Left lung (tissue), 10 donors: ENCODE results near the gene CMTM8. TPM values are rescaled to one million over a fixed set of nuclear protein-coding genes. Genes with fewer than 3 reads are reported as not detected.

ENCODE experiments used
- ATAC-seq: fragments of 200-7000 bp; cut with Tn5 transposase; one replicate; pipeline ENCODE4 v1.9.1; 2020; ENCODE audit warnings: moderate library complexity
- DNase-seq, 4 donors: peaks; one replicate each; pipeline ENCODE4 v3.0.0-alpha.2; 2013 to 2020
- H3K27ac ChIP-seq, 2 donors: fragments of 200-600 bp; sonication (generic) in 1 of 2; one replicate each; pipeline versions ENCODE4 v1.5.0 to v1.8.0; 2020 to 2021
- H3K27me3 ChIP-seq, 2 donors: fragments of 200-600 bp; sonication (generic) in 1 of 2; one replicate each; pipeline versions ENCODE4 v1.5.0 to v1.8.0; 2020 to 2021
- H3K36me3 ChIP-seq, 2 donors: fragments of 200-600 bp; sonication (generic) in 1 of 2; one replicate each; pipeline versions ENCODE4 v1.5.0 to v1.8.0; 2020 to 2021
- H3K4me1 ChIP-seq, 2 donors: fragments of 200-600 bp; one replicate each; pipeline ENCODE4 v1.8.0; 2021
- H3K4me3 ChIP-seq, 2 donors: fragments of 200-600 bp; sonication (generic) in 1 of 2; one replicate each; pipeline versions ENCODE4 v1.5.0 to v1.8.0; 2020 to 2021; ENCODE audit warnings: mild to moderate bottlenecking in 1 of 2
- H3K9me3 ChIP-seq, 2 donors: fragments of 200-600 bp; sonication (generic) in 1 of 2; one replicate each; pipeline versions ENCODE4 v1.5.0 to v1.8.0; 2020 to 2021
- intact Hi-C, 2 donors: fragments of 100-400 bp; cut with DNase I; formaldehyde crosslinking; loops; one replicate each; pipeline versions ENCODE4 v1.11.2 to v1.14.2; 2022
- polyA plus RNA-seq, 6 donors: library from polyadenylated mRNA; unstranded; fragments of 120-200 nt; gene quantifications; one replicate each; pipeline ENCODE4 v1.2.1, GENCODE V29; 2013; ENCODE audit not compliant: insufficient read length in 6 of 6
- total RNA-seq, 2 donors: library from RNA; stranded (reverse); fragmentation: NEBNext Ultra II Directional; extraction: Animal tissue kit (Norgen Biotek cat#: 25700); gene quantifications; one replicate each; pipeline ENCODE4 v1.2.1, GENCODE V29; 2021
- TF ChIP-seq, protein P1 (sequence below), 2 donors: fragments of 200-600 bp; sonication (generic) in 1 of 2; IDR thresholded peaks; one replicate each; pipeline versions ENCODE4 v1.5.0 to v1.8.0; 2021; ENCODE audit warnings: antibody characterized with exemption in 2 of 2
- donor health status: DM: no; HTN: yes; CAD: no.
- donor health status: DM: no; HTN: no; CAD: no.

The CMTM8 gene
- total and polyA plus RNA-seq, 8 donors, result 12.0 to 20.0 (median 12.6) TPM

DNA sequence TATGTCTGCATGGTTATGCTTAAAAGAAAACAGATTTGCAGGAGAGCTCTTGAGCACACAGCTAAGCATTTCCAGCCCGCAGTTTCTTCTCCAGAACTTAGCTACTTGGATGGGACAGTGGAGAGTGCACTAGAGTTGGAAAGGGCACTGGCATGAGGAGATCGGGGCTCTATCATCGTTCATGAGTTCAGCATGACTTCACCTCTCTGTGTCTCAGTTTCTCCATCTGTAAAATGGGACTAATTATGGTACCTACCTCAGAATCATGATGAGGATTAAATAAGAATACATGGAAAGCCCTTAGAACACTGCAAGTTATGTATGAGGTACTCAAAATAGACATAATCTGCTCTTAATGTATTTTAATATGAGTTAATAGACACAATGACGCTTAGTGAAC lies 69.9 kb downstream of the CMTM8 start:
- Histone ChIP-seq H3K36me3 (no peaks in the 10 kb centered on the region), H3K27ac (no peak overlapping the region), H3K4me1 (peaks cover 9 to 11% of the 10 kb centered on the region in 2 donors), H3K4me3 (no peak overlapping the region), H3K9me3 (no peaks in the 10 kb centered on the region), H3K27me3 (no peaks in the 10 kb centered on the region)
- ATAC-seq, result no peak
- intact Hi-C loops, result no loop called here
- TF ChIP-seq, protein P1, sequence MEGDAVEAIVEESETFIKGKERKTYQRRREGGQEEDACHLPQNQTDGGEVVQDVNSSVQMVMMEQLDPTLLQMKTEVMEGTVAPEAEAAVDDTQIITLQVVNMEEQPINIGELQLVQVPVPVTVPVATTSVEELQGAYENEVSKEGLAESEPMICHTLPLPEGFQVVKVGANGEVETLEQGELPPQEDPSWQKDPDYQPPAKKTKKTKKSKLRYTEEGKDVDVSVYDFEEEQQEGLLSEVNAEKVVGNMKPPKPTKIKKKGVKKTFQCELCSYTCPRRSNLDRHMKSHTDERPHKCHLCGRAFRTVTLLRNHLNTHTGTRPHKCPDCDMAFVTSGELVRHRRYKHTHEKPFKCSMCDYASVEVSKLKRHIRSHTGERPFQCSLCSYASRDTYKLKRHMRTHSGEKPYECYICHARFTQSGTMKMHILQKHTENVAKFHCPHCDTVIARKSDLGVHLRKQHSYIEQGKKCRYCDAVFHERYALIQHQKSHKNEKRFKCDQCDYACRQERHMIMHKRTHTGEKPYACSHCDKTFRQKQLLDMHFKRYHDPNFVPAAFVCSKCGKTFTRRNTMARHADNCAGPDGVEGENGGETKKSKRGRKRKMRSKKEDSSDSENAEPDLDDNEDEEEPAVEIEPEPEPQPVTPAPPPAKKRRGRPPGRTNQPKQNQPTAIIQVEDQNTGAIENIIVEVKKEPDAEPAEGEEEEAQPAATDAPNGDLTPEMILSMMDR (IDR thresholded peaks at IDR 0.05), result no peak
- DNase-seq, result no peak

DNA sequence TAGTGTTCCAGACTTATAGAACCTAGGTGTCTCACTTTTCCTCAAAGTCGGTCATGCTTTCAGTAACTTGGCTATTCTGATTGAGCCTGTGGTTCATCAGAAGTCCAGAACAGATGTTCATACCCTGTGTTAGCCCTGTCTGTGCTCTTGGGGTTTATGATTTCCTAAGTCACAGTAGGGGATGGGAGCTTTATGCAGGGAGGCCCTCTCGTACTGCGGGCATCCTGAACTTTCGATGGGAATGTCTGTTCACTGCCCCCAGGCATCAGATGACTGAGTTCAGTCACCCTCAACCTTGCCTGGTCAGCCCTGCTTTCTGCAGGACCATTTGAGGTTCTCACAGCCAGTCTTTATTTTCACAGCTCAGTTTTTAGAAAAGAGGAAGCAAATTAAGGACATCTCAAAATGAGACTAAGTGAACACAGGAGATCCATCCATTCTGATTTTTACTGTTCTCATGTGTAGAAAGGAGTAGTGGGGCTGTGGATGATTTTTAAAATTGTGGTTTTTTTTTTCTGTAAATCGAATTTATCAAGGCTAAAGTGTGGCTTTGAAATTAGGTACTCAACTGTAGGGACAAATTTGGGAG lies 71.3 kb downstream of the CMTM8 start:
- H3K36me3 ChIP-seq, result no peaks in the 10 kb centered on the region
- H3K27me3 ChIP-seq, result no peaks in the 10 kb centered on the region
- intact Hi-C loops, result no loop called here
- H3K9me3 ChIP-seq, result no peaks in the 10 kb centered on the region
- H3K4me1 ChIP-seq, result peaks cover 3 to 5% of the 10 kb centered on the region in 2 donors
- H3K27ac ChIP-seq, result no peak overlapping the region
- DNase-seq (no peak), ATAC-seq (no peak)
- TF ChIP-seq, protein P1 (IDR thresholded peaks at IDR 0.05), result no peak
- no peak overlapping the region for H3K4me3 ChIP-seq

DNA sequence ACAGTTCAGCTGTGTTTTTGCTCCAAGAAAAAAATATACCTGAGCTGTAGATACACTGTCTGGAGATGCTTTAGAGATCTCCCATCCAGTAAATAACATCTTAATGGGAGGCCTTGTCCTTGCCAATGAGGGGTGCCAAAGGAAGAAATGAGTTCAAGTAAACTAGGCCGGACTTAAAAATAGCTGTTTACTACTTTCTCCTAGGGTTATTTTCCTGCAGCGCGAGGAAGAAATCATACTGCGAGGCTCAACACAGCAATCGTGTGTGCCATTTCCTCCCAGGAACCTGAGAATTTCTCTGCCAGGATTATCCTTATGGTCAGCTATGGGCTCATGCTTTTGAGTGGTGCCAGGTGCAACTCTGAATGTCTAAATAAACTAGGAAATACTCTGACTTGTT lies 71.9 kb downstream of the CMTM8 start:
- DNase-seq, result no peak
- Histone ChIP-seq H3K9me3 (no peaks in the 10 kb centered on the region), H3K27me3 (no peaks in the 10 kb centered on the region), H3K4me3 (no peak overlapping the region), H3K36me3 (no peaks in the 10 kb centered on the region), H3K27ac (no peak overlapping the region), H3K4me1 (peaks cover 3 to 5% of the 10 kb centered on the region in 2 donors)
- ATAC-seq, result no peak
- TF ChIP-seq, protein P1 (IDR thresholded peaks at IDR 0.05), result no peak
- intact Hi-C loops, result no loop called here

DNA sequence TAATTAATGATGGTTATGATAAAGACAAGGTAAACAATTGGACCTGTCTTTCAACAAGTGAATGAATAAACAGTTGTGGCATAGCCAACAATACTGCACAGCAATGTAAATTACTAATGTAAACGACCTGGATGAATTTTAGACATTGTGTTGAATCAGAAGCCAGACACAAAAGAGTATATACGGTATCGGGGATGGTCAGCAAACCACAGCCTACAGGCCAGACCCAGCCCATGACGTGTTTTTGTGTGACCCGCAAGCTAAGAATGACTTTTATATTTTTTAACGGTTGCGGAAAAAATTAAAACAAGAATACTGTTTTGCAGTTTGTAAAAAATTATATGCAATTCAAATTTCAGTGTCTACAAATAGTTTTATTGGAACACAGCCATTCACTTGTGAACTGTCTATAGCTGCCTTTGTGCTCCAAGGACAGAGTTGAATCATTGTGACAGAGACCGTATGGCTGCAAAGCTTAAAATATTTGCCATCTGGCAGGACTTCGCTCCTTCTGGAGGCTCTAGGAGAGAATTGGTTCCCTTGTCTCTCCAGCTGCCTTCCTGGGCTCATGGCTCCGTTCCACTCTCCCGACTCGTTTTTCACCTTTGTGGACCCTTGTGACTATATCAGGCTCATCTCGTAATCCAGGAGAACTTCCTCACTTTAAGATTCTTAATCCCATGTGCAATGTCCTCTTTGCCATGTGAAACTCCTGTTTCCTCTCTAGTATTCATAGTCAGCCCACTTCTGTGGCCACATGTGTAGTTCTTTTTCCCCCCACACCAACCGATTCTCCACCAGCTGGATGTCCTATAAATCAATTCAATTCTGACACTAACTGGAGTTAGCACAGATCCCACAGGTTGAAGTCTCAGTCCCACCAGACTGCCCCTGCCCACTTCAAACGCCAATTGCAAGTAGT lies 72.7 kb downstream of the CMTM8 start:
- DNase-seq, result peak in 1 of 4 donors; percentile 49
- no peak for ATAC-seq

DNA sequence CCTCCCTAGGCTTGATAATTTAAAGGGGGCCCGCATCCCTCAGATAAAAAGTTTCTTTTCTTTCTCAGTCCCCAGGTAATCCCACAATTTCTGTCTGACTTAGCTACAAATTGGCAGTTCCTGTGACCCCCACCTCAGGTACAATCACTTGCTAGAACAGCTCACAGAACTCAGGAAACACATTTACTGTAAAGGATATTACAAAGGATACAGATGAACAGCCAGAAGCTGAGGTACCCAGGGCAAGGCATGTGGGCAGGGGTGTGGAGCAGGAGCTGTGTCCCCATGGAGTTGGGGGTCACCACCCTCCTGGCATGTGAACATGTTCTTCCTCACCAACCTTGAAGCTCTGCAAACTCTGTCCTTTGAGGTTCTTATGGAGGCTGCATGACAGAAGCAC lies 73.8 kb downstream of the CMTM8 start:
- no peaks in the 10 kb centered on the region for H3K9me3 ChIP-seq
- no peaks in the 10 kb centered on the region for H3K27me3 ChIP-seq
- H3K4me1 ChIP-seq, result peaks cover 3 to 5% of the 10 kb centered on the region in 2 donors
- H3K36me3 ChIP-seq, result no peaks in the 10 kb centered on the region
- TF ChIP-seq, protein P1 (IDR thresholded peaks at IDR 0.05), result no peak
- no peak overlapping the region for H3K27ac ChIP-seq
- no peak for ATAC-seq
- intact Hi-C loops, result no loop called here
- H3K4me3 ChIP-seq, result no peak overlapping the region
- DNase-seq, result no peak

More for the DNA sequence above, 72.7 kb downstream of the CMTM8 start:
- no peaks in the 10 kb centered on the region for H3K27me3 ChIP-seq
- H3K9me3 ChIP-seq, result no peaks in the 10 kb centered on the region
- peaks cover 3 to 5% of the 10 kb centered on the region in 2 donors for H3K4me1 ChIP-seq
- H3K27ac ChIP-seq, result no peak overlapping the region
- TF ChIP-seq, protein P1 (IDR thresholded peaks at IDR 0.05), result no peak
- no peak overlapping the region for H3K4me3 ChIP-seq
- no peaks in the 10 kb centered on the region for H3K36me3 ChIP-seq
- intact Hi-C loops, result no loop called here
